Trophoblast cell (in vitro differentiated cells and primary cell): Measurements from ENCODE around the gene SUCLG2.

ENCODE experiments used
- DNase-seq, 2 donors: peaks; one replicate each; pipeline ENCODE4 v3.0.0-alpha.2; 2016
- H2AFZ ChIP-seq: 2 replicates; pipeline ENCODE4 v1.6.1; 2013; ENCODE audit warnings: low read length, moderate library complexity, mild to moderate bottlenecking; ENCODE audit not compliant: insufficient read depth, poor library complexity
- H2AK5ac ChIP-seq: 2 replicates; pipeline ENCODE4 v1.6.1; 2013; ENCODE audit warnings: mild to moderate bottlenecking, low read length
- H2BK120ac ChIP-seq: 2 replicates; pipeline ENCODE4 v1.6.1; 2013; ENCODE audit warnings: low read length, mild to moderate bottlenecking, moderate library complexity; ENCODE audit not compliant: insufficient read depth, poor library complexity
- H2BK12ac ChIP-seq: 2 replicates; pipeline ENCODE4 v1.6.1; 2013; ENCODE audit warnings: mild to moderate bottlenecking, low read length, moderate library complexity
- H2BK5ac ChIP-seq: 2 replicates; pipeline ENCODE4 v1.6.1; 2013; ENCODE audit warnings: low read length, low read depth, moderate library complexity, mild to moderate bottlenecking; ENCODE audit not compliant: poor library complexity
- H3K14ac ChIP-seq: 2 replicates; pipeline ENCODE4 v1.6.1; 2013; ENCODE audit warnings: mild to moderate bottlenecking, low read length
- H3K18ac ChIP-seq: 2 replicates; pipeline ENCODE4 v1.6.1; 2013; ENCODE audit warnings: mild to moderate bottlenecking, low read length
- H3K23ac ChIP-seq: 2 replicates; pipeline ENCODE4 v1.6.1; 2013; ENCODE audit warnings: low read length
- H3K27ac ChIP-seq: 2 replicates; pipeline ENCODE4 v1.5.1; 2013; ENCODE audit warnings: low read depth, mild to moderate bottlenecking, inconsistent platforms, low read length, moderate library complexity
- H3K27me3 ChIP-seq: 2 replicates; pipeline ENCODE4 v1.6.1; 2013; ENCODE audit warnings: inconsistent platforms, mild to moderate bottlenecking, low read length, moderate library complexity; ENCODE audit not compliant: insufficient read depth
- H3K36me3 ChIP-seq, 2 experiments: 1 replicate in 1 of 2; 2 replicates in 1 of 2; pipeline ENCODE4 v1.6.1; 2013; ENCODE audit warnings: low read length in 2 of 2, mild to moderate bottlenecking in 2 of 2, moderate library complexity in 1 of 2; ENCODE audit not compliant: insufficient read depth in 2 of 2, control insufficient read depth in 1 of 2
- H3K4ac ChIP-seq: 2 replicates; pipeline ENCODE4 v1.6.1; 2013; ENCODE audit warnings: low read depth, mild to moderate bottlenecking, low read length, moderate library complexity
- H3K4me1 ChIP-seq, 2 experiments: 1 replicate in 1 of 2; 2 replicates in 1 of 2; pipeline ENCODE4 v1.6.1; 2013; ENCODE audit warnings: low read length in 2 of 2, mild to moderate bottlenecking in 2 of 2, moderate library complexity in 1 of 2; ENCODE audit not compliant: insufficient read depth in 2 of 2, control insufficient read depth in 1 of 2
- H3K4me2 ChIP-seq: 2 replicates; pipeline ENCODE4 v1.6.1; 2013; ENCODE audit warnings: inconsistent platforms, mild to moderate bottlenecking, low read length, moderate library complexity
- H3K4me3 ChIP-seq: 2 replicates; pipeline ENCODE4 v1.5.1; 2013; ENCODE audit warnings: mild to moderate bottlenecking, low read depth, low read length, inconsistent platforms
- H3K79me1 ChIP-seq: one replicate; pipeline ENCODE4 v1.6.1; 2013; ENCODE audit warnings: low read length
- H3K79me2 ChIP-seq: 2 replicates; pipeline ENCODE4 v1.6.1; 2013; ENCODE audit warnings: low read length, mild to moderate bottlenecking; ENCODE audit not compliant: control insufficient read depth, insufficient read depth, poor library complexity
- H3K9ac ChIP-seq: 2 replicates; pipeline ENCODE4 v1.6.1; 2013; ENCODE audit warnings: mild to moderate bottlenecking, low read length
- H3K9me3 ChIP-seq: 2 replicates; pipeline ENCODE4 v1.6.1; 2013; ENCODE audit warnings: low read depth, mild to moderate bottlenecking, control low read depth, inconsistent platforms, low read length; ENCODE audit not compliant: insufficient read depth
- H4K12ac ChIP-seq: 2 replicates; pipeline ENCODE4 v1.6.1; 2013; ENCODE audit warnings: low read depth, mild to moderate bottlenecking, low read length, moderate library complexity
- H4K8ac ChIP-seq: 2 replicates; pipeline ENCODE4 v1.6.1; 2013; ENCODE audit warnings: low read depth, mild to moderate bottlenecking, low read length, moderate library complexity
- H4K91ac ChIP-seq: one replicate; pipeline ENCODE4 v1.6.1; 2013; ENCODE audit warnings: low read depth, mild to moderate bottlenecking, low read length, moderate library complexity
- WGBS: extraction: QIAGEN DNeasy Blood & Tissue Kit; methylation state at CpG from one replicate; pipeline ENCODE4 v1.1.7; 2013; ENCODE audit warnings: missing lambda C conversion rate; ENCODE audit not compliant: insufficient read length, insufficient coverage; ENCODE audit errors: extremely low coverage; 5-methylcytosine and 5-hydroxymethylcytosine counted together

SUCLG2 gene

DNA sequence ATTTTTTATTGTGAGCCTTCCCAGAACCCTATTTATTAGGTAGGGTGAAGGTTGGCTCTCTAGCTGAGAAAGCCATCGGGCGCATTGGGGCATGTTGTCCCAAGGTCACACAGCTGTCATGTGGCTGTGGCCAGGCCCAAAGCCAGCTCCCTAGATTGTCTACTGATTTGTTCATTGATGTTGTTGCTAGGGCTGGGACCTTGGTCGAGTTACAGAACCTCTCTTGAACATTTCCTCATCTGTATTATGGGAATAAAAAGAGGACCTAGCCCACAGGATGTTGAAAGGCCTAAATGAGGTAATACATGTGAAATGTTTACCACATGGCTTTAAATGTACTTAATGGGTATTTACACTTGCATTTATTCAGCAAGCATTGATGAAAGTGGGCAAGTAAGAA lies 252.5 kb downstream of the SUCLG2 start:
- no peaks in the 10 kb centered on the region for H3K27me3 ChIP-seq
- DNase-seq = no peak
- no peak overlapping the region for H4K91ac ChIP-seq
- H2BK12ac ChIP-seq = no peak overlapping the region
- no peak overlapping the region for H4K8ac ChIP-seq
- H3K79me2 ChIP-seq = no peaks in the 10 kb centered on the region
- no peak overlapping the region for H3K23ac ChIP-seq
- H3K4me2 ChIP-seq = no peak overlapping the region
- no peaks in the 10 kb centered on the region for H3K9me3 ChIP-seq
- no peak overlapping the region for H2AFZ ChIP-seq
- H2BK120ac ChIP-seq = no peak overlapping the region
- no peak overlapping the region for H3K18ac ChIP-seq
- no peak overlapping the region for H2BK5ac ChIP-seq
- no peak overlapping the region for H3K27ac ChIP-seq
- H3K14ac ChIP-seq = no peak overlapping the region
- H3K36me3 ChIP-seq = no peaks in the 10 kb centered on the region
- no CpG with 5 or more reads among the region's 3 CpGs for WGBS
- H3K79me1 ChIP-seq = no peaks in the 10 kb centered on the region
- no peak overlapping the region for H4K12ac ChIP-seq
- no peak overlapping the region for H3K4me3 ChIP-seq
- H3K4me1 ChIP-seq = no peaks in the 10 kb centered on the region
- no peak overlapping the region for H3K4ac ChIP-seq
- no peak overlapping the region for H2AK5ac ChIP-seq
- no peak overlapping the region for H3K9ac ChIP-seq

DNA sequence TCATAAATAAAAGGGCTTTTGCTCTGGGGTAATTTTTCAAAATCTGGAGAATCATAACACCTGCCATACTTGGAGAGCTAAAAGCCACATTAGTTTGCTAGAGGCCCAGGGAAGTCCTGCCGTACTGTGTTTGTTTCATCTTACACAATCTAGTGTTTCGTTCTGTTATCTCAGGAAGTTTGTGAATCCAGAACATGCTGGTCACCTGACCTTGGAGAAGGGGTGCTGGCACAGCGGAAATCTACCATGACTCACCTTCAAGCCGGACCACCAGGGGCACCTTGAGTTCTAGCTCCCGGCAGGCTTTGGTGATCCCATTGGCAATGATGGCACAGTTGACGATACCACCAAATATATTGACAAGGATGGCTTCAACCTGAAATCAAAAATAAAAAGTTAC lies 253.9 kb downstream of the SUCLG2 start:
- H4K91ac ChIP-seq = no peak overlapping the region
- no peak overlapping the region for H3K27ac ChIP-seq
- H3K79me1 ChIP-seq = no peaks in the 10 kb centered on the region
- H3K27me3 ChIP-seq = no peaks in the 10 kb centered on the region
- H2AK5ac ChIP-seq = no peak overlapping the region
- no peak overlapping the region for H2BK120ac ChIP-seq
- no peak overlapping the region for H3K9ac ChIP-seq
- no peaks in the 10 kb centered on the region for H3K79me2 ChIP-seq
- no peak overlapping the region for H3K4me2 ChIP-seq
- no peak overlapping the region for H4K8ac ChIP-seq
- no peaks in the 10 kb centered on the region for H3K36me3 ChIP-seq
- no peak overlapping the region for H3K4me3 ChIP-seq
- no peak overlapping the region for H3K18ac ChIP-seq
- no peak overlapping the region for H4K12ac ChIP-seq
- H2AFZ ChIP-seq = no peak overlapping the region
- H3K23ac ChIP-seq = no peak overlapping the region
- no peaks in the 10 kb centered on the region for H3K4me1 ChIP-seq
- peak in 1 of 2 donors; percentile 34 for DNase-seq
- no peak overlapping the region for H3K4ac ChIP-seq
- H3K9me3 ChIP-seq = no peaks in the 10 kb centered on the region
- WGBS = no CpG with 5 or more reads among the region's 6 CpGs
- no peak overlapping the region for H2BK5ac ChIP-seq
- no peak overlapping the region for H2BK12ac ChIP-seq
- no peak overlapping the region for H3K14ac ChIP-seq

DNA sequence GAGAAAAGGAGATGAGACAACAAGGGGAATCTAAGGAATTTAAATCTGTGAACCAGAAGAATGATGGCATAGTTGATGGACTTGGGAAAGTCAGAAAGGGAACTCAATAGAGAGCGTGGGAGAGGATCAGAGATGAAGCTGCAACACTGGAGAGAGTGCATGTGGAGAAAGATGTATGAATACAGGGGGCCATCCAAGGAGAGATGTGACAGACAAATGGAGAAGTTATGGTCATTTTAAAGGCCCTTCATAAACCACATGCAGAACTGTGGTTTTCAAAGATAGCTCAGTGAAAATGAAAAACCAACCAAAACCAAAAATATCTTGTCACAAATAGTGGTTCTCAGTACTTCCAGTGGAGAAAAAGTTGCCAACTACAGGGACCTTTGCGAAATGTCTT lies 265.2 kb downstream of the SUCLG2 start:
- no peak overlapping the region for H4K8ac ChIP-seq
- no peaks in the 10 kb centered on the region for H3K27me3 ChIP-seq
- no peak overlapping the region for H3K4me3 ChIP-seq
- no peak overlapping the region for H4K91ac ChIP-seq
- no peak overlapping the region for H3K27ac ChIP-seq
- DNase-seq = no peak
- no peak overlapping the region for H3K14ac ChIP-seq
- H2AK5ac ChIP-seq = no peak overlapping the region
- no peaks in the 10 kb centered on the region for H3K79me1 ChIP-seq
- H2BK120ac ChIP-seq = no peak overlapping the region
- WGBS = no CpG with 5 or more reads among the region's 2 CpGs
- no peak overlapping the region for H3K9ac ChIP-seq
- no peak overlapping the region for H3K4ac ChIP-seq
- H2AFZ ChIP-seq = no peak overlapping the region
- H3K18ac ChIP-seq = no peak overlapping the region
- H2BK5ac ChIP-seq = no peak overlapping the region
- H3K79me2 ChIP-seq = no peaks in the 10 kb centered on the region
- no peaks in the 10 kb centered on the region for H3K4me1 ChIP-seq
- no peak overlapping the region for H3K4me2 ChIP-seq
- H3K9me3 ChIP-seq = no peaks in the 10 kb centered on the region
- no peak overlapping the region for H2BK12ac ChIP-seq
- peaks cover 0 to 2% of the 10 kb centered on the region in 2 experiments for H3K36me3 ChIP-seq
- no peak overlapping the region for H3K23ac ChIP-seq
- no peak overlapping the region for H4K12ac ChIP-seq

DNA sequence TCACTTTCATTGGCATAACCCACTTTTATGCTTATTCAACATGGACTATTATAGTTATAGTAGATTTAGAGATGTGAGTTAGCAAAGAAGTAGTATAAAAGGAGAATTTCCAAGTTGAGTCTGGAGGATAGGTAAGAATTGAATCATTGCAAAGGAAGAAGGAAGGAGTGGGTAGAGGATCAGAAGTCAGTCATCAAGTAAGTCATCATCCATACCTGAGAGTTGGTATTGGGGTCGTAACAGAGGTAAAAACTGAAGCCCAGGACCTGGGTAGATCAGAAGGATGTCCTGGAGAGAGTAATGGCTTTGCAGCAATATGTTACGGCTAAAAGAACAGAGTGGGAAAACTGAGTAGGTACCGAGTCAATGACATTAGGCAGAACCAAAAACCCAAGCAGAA lies 265.7 kb downstream of the SUCLG2 start:
- H3K4ac ChIP-seq = no peak overlapping the region
- H3K36me3 ChIP-seq = peaks cover 0 to 2% of the 10 kb centered on the region in 2 experiments
- H3K9ac ChIP-seq = no peak overlapping the region
- H3K4me1 ChIP-seq = no peaks in the 10 kb centered on the region
- no peak for DNase-seq
- no CpG with 5 or more reads among the region's 3 CpGs for WGBS
- no peak overlapping the region for H4K8ac ChIP-seq
- H3K9me3 ChIP-seq = no peaks in the 10 kb centered on the region
- no peaks in the 10 kb centered on the region for H3K79me1 ChIP-seq
- no peak overlapping the region for H3K14ac ChIP-seq
- no peak overlapping the region for H3K4me3 ChIP-seq
- no peak overlapping the region for H3K27ac ChIP-seq
- no peak overlapping the region for H3K4me2 ChIP-seq
- H4K91ac ChIP-seq = no peak overlapping the region
- H3K23ac ChIP-seq = no peak overlapping the region
- H2BK120ac ChIP-seq = no peak overlapping the region
- H3K27me3 ChIP-seq = no peaks in the 10 kb centered on the region
- no peak overlapping the region for H4K12ac ChIP-seq
- no peak overlapping the region for H2BK5ac ChIP-seq
- no peak overlapping the region for H3K18ac ChIP-seq
- no peaks in the 10 kb centered on the region for H3K79me2 ChIP-seq
- H2AFZ ChIP-seq = no peak overlapping the region
- no peak overlapping the region for H2BK12ac ChIP-seq
- H2AK5ac ChIP-seq = no peak overlapping the region
